GM23248 (cell line): ENCODE data around the gene SBK2. TPM values are rescaled to one million over a fixed set of nuclear protein-coding genes. Genes with fewer than 3 reads are reported as not detected.
A peak's percentile ranks its signal among the peaks of the same experiment; 100 is the strongest.

Experiments
- DNase-seq: peaks from one replicate; pipeline ENCODE4 v3.0.0-alpha.2; 2015
- H2AFZ ChIP-seq: fragments of 200-600 bp; sonication (generic); 2 replicates; pipeline ENCODE4 v1.6.1; 2016; ENCODE audit warnings: antibody characterized with exemption
- H3F3A ChIP-seq: fragments of 200-600 bp; sonication (generic); 2 replicates; pipeline ENCODE4 v1.6.1; 2016; ENCODE audit warnings: mild to moderate bottlenecking, antibody characterized with exemption, mixed run types; ENCODE audit not compliant: insufficient read depth
- H3K27ac ChIP-seq: fragments of 200-600 bp; sonication (generic); 2 replicates; pipeline ENCODE4 v1.5.1; 2016; ENCODE audit warnings: mild to moderate bottlenecking
- H3K27me3 ChIP-seq: fragments of 200-600 bp; sonication (generic); replicated peaks from 2 replicates; pipeline ENCODE4 v1.6.1; 2016; ENCODE audit warnings: mild to moderate bottlenecking; ENCODE audit not compliant: insufficient read depth
- H3K36me3 ChIP-seq: fragments of 200-600 bp; sonication (generic); 2 replicates; pipeline ENCODE4 v1.6.1; 2016; ENCODE audit warnings: low read depth, mild to moderate bottlenecking
- H3K4me1 ChIP-seq: fragments of 200-600 bp; sonication (generic); 2 replicates; pipeline ENCODE4 v1.6.1; 2016; ENCODE audit warnings: mild to moderate bottlenecking; ENCODE audit not compliant: insufficient read depth
- H3K4me2 ChIP-seq: fragments of 200-600 bp; sonication (generic); one replicate; pipeline ENCODE4 v1.6.1; 2016; ENCODE audit warnings: mild to moderate bottlenecking; ENCODE audit not compliant: unreplicated experiment
- H3K4me3 ChIP-seq: fragments of 200-600 bp; sonication (generic); 2 replicates; pipeline ENCODE4 v1.5.1; 2016; ENCODE audit warnings: mild to moderate bottlenecking
- H3K79me2 ChIP-seq: fragments of 200-600 bp; sonication (generic); 2 replicates; pipeline ENCODE4 v1.6.1; 2016; ENCODE audit warnings: mild to moderate bottlenecking; ENCODE audit not compliant: insufficient read depth
- H3K9ac ChIP-seq: fragments of 200-600 bp; sonication (generic); 2 replicates; pipeline ENCODE4 v1.6.1; 2016; ENCODE audit warnings: mild to moderate bottlenecking
- H3K9me2 ChIP-seq: fragments of 200-600 bp; sonication (generic); 2 replicates; pipeline ENCODE4 v1.6.1; 2016; ENCODE audit warnings: mixed run types, mild to moderate bottlenecking, moderate library complexity; ENCODE audit not compliant: insufficient read depth
- H3K9me3 ChIP-seq: fragments of 200-600 bp; sonication (generic); one replicate; pipeline ENCODE4 v1.6.1; 2017; ENCODE audit warnings: low read depth
- H4K20me1 ChIP-seq: fragments of 200-600 bp; sonication (generic); 2 replicates; pipeline ENCODE4 v1.6.0; 2016; ENCODE audit not compliant: insufficient read depth
- EZH2 ChIP-seq: fragments of 200-600 bp; sonication (generic); IDR thresholded peaks from 2 replicates; pipeline ENCODE4 v1.6.1; 2018; ENCODE audit warnings: antibody characterized with exemption, mild to moderate bottlenecking; ENCODE audit not compliant: insufficient read depth, poor library complexity, severe bottlenecking
- EZH2phosphoT487 ChIP-seq: fragments of 200-600 bp; sonication (generic); IDR thresholded peaks from 2 replicates; pipeline ENCODE4 v1.6.1; 2018; ENCODE audit warnings: antibody characterized with exemption, moderate library complexity, mild to moderate bottlenecking, low read depth; ENCODE audit not compliant: insufficient read depth
- WGBS, 2 experiments: methylation state at CpG; one replicate each; pipeline ENCODE4 v1.1.6; 2015 to 2017; ENCODE audit warnings: low lambda C conversion rate in 2 of 2, low coverage in 1 of 2; ENCODE audit errors: missing lambda C conversion rate in 2 of 2; 5-methylcytosine and 5-hydroxymethylcytosine counted together
- in situ Hi-C: fragments of 300-500 bp; cut with MboI; formaldehyde crosslinking; loops from 2 replicates; pipeline ENCODE4 v1.15.0; 2020
- polyA plus RNA-seq: library from polyadenylated mRNA; unstranded; fragments of >200 nt; fragmentation: Nextera tagmentation; extraction: Ambion mirVana; gene quantifications from 2 replicates; pipeline ENCODE4 v1.2.1, GENCODE V29; 2016
- total RNA-seq: library from RNA; depleted of rRNA; stranded (reverse); fragments of >200 nt; shearing (Covaris generic); gene quantifications from 2 replicates; pipeline ENCODE4 v1.2.3, GENCODE V29; 2014

SBK2 gene
- total and polyA plus RNA-seq, 2 experiments from 2014 or later = not detected

- no peaks in the 10 kb centered on the region for H3K79me2 ChIP-seq
- no peak overlapping the region for H3K27ac ChIP-seq
- TF ChIP-seq EZH2 = no peak
- no peak for TF ChIP-seq EZH2phosphoT487
- H3K9ac ChIP-seq = no peak overlapping the region
- no peaks in the 10 kb centered on the region for H4K20me1 ChIP-seq
- no peak overlapping the region for H2AFZ ChIP-seq
- H3K4me1 ChIP-seq = peaks cover 5% of the 10 kb centered on the region; the same call in 1 of the 2 replicates
- H3K36me3 ChIP-seq = no peaks in the 10 kb centered on the region
- H3K9me2 ChIP-seq = no peaks in the 10 kb centered on the region
- H3K4me2 ChIP-seq = no peak overlapping the region
- in situ Hi-C loops = no loop called here
- H3K27me3 ChIP-seq = no peaks in the 10 kb centered on the region
- H3F3A ChIP-seq = peaks cover 3% of the 10 kb centered on the region; the same call in 1 of the 2 replicates
- no peaks in the 10 kb centered on the region for H3K9me3 ChIP-seq
- no peak overlapping the region for H3K4me3 ChIP-seq
- WGBS, 2 experiments = 67% methylated on average over 9 of the region's 9 CpGs
- DNase-seq = no peak
Measured at GRCh38 chr19:55554302-55554701, 17.4 kb upstream of the SBK2 start.

- Histone ChIP-seq H3K9me3 (no peaks in the 10 kb centered on the region), H3K36me3 (no peaks in the 10 kb centered on the region), H2AFZ (peak overlapping the region; percentile 32), H3K27me3 (no peaks in the 10 kb centered on the region), H3K4me2 (peak overlapping the region; percentile 20), H3K9me2 (no peaks in the 10 kb centered on the region), H3K27ac (peak overlapping the region; percentile 46), H3K4me1 (peaks cover 5% of the 10 kb centered on the region; the same call in 1 of the 2 replicates), H3K9ac (0 out of 2 replicates have a peak overlapping the region, but pooled peaks have one; percentile 5), H3K4me3 (no peak overlapping the region), H3K79me2 (no peaks in the 10 kb centered on the region), H4K20me1 (no peaks in the 10 kb centered on the region), H3F3A (peaks cover 5% of the 10 kb centered on the region)
- in situ Hi-C loops = no loop called here
- peak; percentile 28 for DNase-seq
- WGBS, 2 experiments = 35 to 40% methylated on average over 12 to 13 of the region's 13 CpGs
- no peak for TF ChIP-seq EZH2phosphoT487
- TF ChIP-seq EZH2 = no peak
Measured at GRCh38 chr19:55553217-55554182, 16.6 kb upstream of the SBK2 start.

GRCh38 chr19:55552620-55553019 lies 15.7 kb upstream of the SBK2 start:
- Histone ChIP-seq H3K36me3 (no peaks in the 10 kb centered on the region), H3K4me3 (no peak overlapping the region), H3K9ac (no peak overlapping the region), H3K79me2 (no peaks in the 10 kb centered on the region), H3K27me3 (no peaks in the 10 kb centered on the region), H3K9me3 (no peaks in the 10 kb centered on the region), H3F3A (peaks cover 13% of the 10 kb centered on the region), H3K9me2 (no peaks in the 10 kb centered on the region), H3K4me1 (peaks cover 7% of the 10 kb centered on the region), H4K20me1 (no peaks in the 10 kb centered on the region), H3K27ac (peak overlapping the region; percentile 46), H2AFZ (peak overlapping the region; percentile 32; the same call in 1 of the 2 replicates), H3K4me2 (peak overlapping the region; percentile 20)
- peak; percentile 76 for DNase-seq
- in situ Hi-C loops = no loop called here
- 44 to 52% methylated on average over 13 of the region's 13 CpGs for WGBS, 2 experiments
- no peak for TF ChIP-seq EZH2

- Histone ChIP-seq H3K27ac (peak overlapping the region; percentile 46), H2AFZ (no peak overlapping the region), H3K36me3 (no peaks in the 10 kb centered on the region), H3F3A (peaks cover 15% of the 10 kb centered on the region), H3K9me2 (no peaks in the 10 kb centered on the region), H3K4me1 (peaks cover 11% of the 10 kb centered on the region), H3K4me3 (no peak overlapping the region), H3K9me3 (no peaks in the 10 kb centered on the region), H3K27me3 (no peaks in the 10 kb centered on the region), H4K20me1 (no peaks in the 10 kb centered on the region), H3K79me2 (no peaks in the 10 kb centered on the region), H3K4me2 (peak overlapping the region; percentile 20), H3K9ac (no peak overlapping the region)
- in situ Hi-C loops = no loop called here
- 80 to 84% methylated on average over 5 of the region's 5 CpGs for WGBS, 2 experiments
- TF ChIP-seq EZH2 (no peak), EZH2phosphoT487 (no peak)
- DNase-seq = no peak
Measured at GRCh38 chr19:55552206-55552605, 15.3 kb upstream of the SBK2 start.
